CD4-positive, alpha-beta T cell (primary cell): Measurements from ENCODE around the gene RNF141. TPM values are rescaled to one million over a fixed set of nuclear protein-coding genes. Genes with fewer than 3 reads are reported as not detected.

ENCODE experiments used
- ATAC-seq: fragments of 200-7000 bp; cut with Tn5 transposase; one replicate; pipeline ENCODE4 v1.10.0; 2022; ENCODE audit warnings: mild to moderate bottlenecking; ENCODE audit not compliant: poor library complexity
- CTCF ChIA-PET: fragments of 350-600 bp; sonication (Branson Sonifier 250); formaldehyde crosslinking; loops from one replicate; lab custom pipeline; 2021; ENCODE audit warnings: antibody characterized with exemption, inconsistent platforms; lab: Charles Lee
- POLR2A ChIA-PET: fragments of 350-600 bp; sonication (Branson Sonifier 250); formaldehyde crosslinking; loops from one replicate; lab custom pipeline; 2021; ENCODE audit warnings: antibody characterized with exemption, inconsistent platforms; lab: Charles Lee
- DNase-seq, 14 experiments: peaks; one replicate each; pipeline ENCODE4 v3.0.0-alpha.2; 2013 to 2020; ENCODE audit warnings: mixed read lengths in 2 of 14
- H3K27ac ChIP-seq, 2 donors: one replicate each; pipeline versions ENCODE4 v1.5.1 to v1.7.0; 2013; ENCODE audit warnings: low read length in 2 of 2, low read depth in 1 of 2, mild to moderate bottlenecking in 1 of 2
- H3K27me3 ChIP-seq, 2 experiments: 1 replicate in 1 of 2; 2 replicates in 1 of 2; pipeline versions ENCODE4 v1.6.1 to v1.7.0; 2013; ENCODE audit warnings: low read length in 2 of 2, control low read depth in 1 of 2, mild to moderate bottlenecking in 1 of 2, moderate library complexity in 1 of 2; ENCODE audit not compliant: insufficient read depth in 2 of 2, control insufficient read depth in 1 of 2
- H3K36me3 ChIP-seq: one replicate; pipeline ENCODE4 v1.6.1; 2013; ENCODE audit warnings: low read length, control low read depth; ENCODE audit not compliant: insufficient read depth
- H3K4me1 ChIP-seq: one replicate; pipeline ENCODE4 v1.6.1; 2013; ENCODE audit warnings: low read length, control low read depth; ENCODE audit not compliant: insufficient read depth
- H3K4me3 ChIP-seq: one replicate; pipeline ENCODE4 v1.5.1; 2013; ENCODE audit warnings: mild to moderate bottlenecking, low read length, moderate library complexity
- H3K9me3 ChIP-seq, 2 experiments: 1 replicate in 1 of 2; 2 replicates in 1 of 2; pipeline versions ENCODE4 v1.6.1 to v1.7.0; 2013; ENCODE audit warnings: low read length in 2 of 2, mild to moderate bottlenecking in 2 of 2, control low read depth in 1 of 2, moderate library complexity in 1 of 2; ENCODE audit not compliant: control insufficient read depth in 1 of 2, insufficient read depth in 1 of 2
- H3K27ac Mint-ChIP-seq: one replicate; pipeline ENCODE4 v1.8.0; 2020; ENCODE audit warnings: mixed read lengths
- H3K27me3 Mint-ChIP-seq: one replicate; pipeline ENCODE4 v1.8.0; 2021; ENCODE audit warnings: mixed read lengths
- H3K36me3 Mint-ChIP-seq: one replicate; pipeline ENCODE4 v1.8.0; 2021; ENCODE audit warnings: low read depth, mixed read lengths
- H3K4me1 Mint-ChIP-seq: one replicate; pipeline ENCODE4 v1.8.0; 2021; ENCODE audit warnings: low read depth, mixed read lengths
- H3K4me3 Mint-ChIP-seq: one replicate; pipeline ENCODE4 v1.8.0; 2020; ENCODE audit warnings: mild to moderate bottlenecking, mixed read lengths
- H3K9me3 Mint-ChIP-seq: one replicate; pipeline ENCODE4 v1.8.0; 2020; ENCODE audit warnings: mixed read lengths
- intact Hi-C, 2 experiments: fragments of 100-400 bp; cut with DNase I in 1 of 2; cut with micrococcal nuclease in 1 of 2; formaldehyde crosslinking; loops; one replicate each; pipeline versions ENCODE4 v1.15.1 to v1.9.0; 2023 to 2025; cut with DNase I, micrococcal nuclease
- total RNA-seq, 174 experiments: library from RNA in 2 of 174; stranded (reverse) in 2 of 174; gene quantifications; one replicate each; pipeline ENCODE4 v1.2.3 and lab custom pipeline; 2021 to 2026
- TF ChIP-seq, protein P1 (sequence below): fragments of 200-600 bp; IDR thresholded peaks from one replicate; pipeline ENCODE4 v1.8.0; 2022; ENCODE audit warnings: antibody characterized with exemption, mild to moderate bottlenecking

Gene RNF141
- total RNA-seq, 2 experiments from 2014 or later, result 18.0 to 19.0 TPM

GRCh38 chr11:10576035-10576398 is 35.0 kb upstream of the RNF141 start:
- no peaks in the 10 kb centered on the region for H3K36me3 ChIP-seq
- H3K4me3 Mint-ChIP-seq, result no peak overlapping the region
- TF ChIP-seq, protein P1, sequence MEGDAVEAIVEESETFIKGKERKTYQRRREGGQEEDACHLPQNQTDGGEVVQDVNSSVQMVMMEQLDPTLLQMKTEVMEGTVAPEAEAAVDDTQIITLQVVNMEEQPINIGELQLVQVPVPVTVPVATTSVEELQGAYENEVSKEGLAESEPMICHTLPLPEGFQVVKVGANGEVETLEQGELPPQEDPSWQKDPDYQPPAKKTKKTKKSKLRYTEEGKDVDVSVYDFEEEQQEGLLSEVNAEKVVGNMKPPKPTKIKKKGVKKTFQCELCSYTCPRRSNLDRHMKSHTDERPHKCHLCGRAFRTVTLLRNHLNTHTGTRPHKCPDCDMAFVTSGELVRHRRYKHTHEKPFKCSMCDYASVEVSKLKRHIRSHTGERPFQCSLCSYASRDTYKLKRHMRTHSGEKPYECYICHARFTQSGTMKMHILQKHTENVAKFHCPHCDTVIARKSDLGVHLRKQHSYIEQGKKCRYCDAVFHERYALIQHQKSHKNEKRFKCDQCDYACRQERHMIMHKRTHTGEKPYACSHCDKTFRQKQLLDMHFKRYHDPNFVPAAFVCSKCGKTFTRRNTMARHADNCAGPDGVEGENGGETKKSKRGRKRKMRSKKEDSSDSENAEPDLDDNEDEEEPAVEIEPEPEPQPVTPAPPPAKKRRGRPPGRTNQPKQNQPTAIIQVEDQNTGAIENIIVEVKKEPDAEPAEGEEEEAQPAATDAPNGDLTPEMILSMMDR, result no peak
- no peaks in the 10 kb centered on the region for H3K4me1 ChIP-seq
- H3K27me3 ChIP-seq, result peaks cover 0 to 2% of the 10 kb centered on the region in 2 experiments
- intact Hi-C loops, result no loop called here
- H3K27ac Mint-ChIP-seq, result no peak overlapping the region
- H3K27me3 Mint-ChIP-seq, result peaks cover 5% of the 10 kb centered on the region
- ChIA-PET POLR2A (no interaction called here), CTCF (no interaction called here)
- no peak overlapping the region for H3K27ac ChIP-seq
- H3K9me3 Mint-ChIP-seq, result no peaks in the 10 kb centered on the region
- DNase-seq, result no peak
- no peaks in the 10 kb centered on the region for H3K36me3 Mint-ChIP-seq
- no peaks in the 10 kb centered on the region for H3K9me3 ChIP-seq
- no peak for ATAC-seq
- no peaks in the 10 kb centered on the region for H3K4me1 Mint-ChIP-seq
- H3K4me3 ChIP-seq, result no peak overlapping the region

GRCh38 chr11:10575346-10576034 is 34.5 kb upstream of the RNF141 start:
- no peaks in the 10 kb centered on the region for H3K36me3 Mint-ChIP-seq
- TF ChIP-seq, protein P1, result no peak
- H3K9me3 Mint-ChIP-seq, result no peaks in the 10 kb centered on the region

DNA sequence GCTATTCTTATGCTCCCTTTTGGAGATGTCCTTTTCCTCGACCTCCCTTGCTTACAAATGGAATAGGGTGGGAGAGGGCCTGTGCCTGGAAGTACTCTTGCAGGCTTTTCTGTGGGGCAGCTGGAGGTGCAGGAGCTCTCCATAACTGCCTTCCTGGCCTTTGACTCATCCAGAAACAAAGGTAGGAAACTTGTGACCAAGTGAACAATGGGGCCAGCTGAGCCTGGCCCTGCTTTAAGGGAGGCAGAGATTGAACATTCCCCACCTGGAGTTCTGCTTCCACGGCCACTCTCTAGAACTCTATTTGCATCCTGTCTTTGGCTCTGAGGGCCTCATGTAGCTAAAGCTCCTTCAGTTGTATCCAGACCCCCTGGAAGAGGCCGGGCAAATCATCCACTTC is 32.6 kb upstream of the RNF141 start:
- DNase-seq (no peak), ATAC-seq (no peak)
- Histone ChIP-seq H3K27ac (no peak overlapping the region), H3K27me3 (no peaks in the 10 kb centered on the region), H3K36me3 (no peaks in the 10 kb centered on the region), H3K4me1 (no peaks in the 10 kb centered on the region), H3K4me3 (no peak overlapping the region), H3K9me3 (no peaks in the 10 kb centered on the region)
- no peak overlapping the region for H3K27ac Mint-ChIP-seq
- POLR2A ChIA-PET, result interaction anchor here (0.6 kb wide), 1 partner anchor 12 kb away, joined by 4 read pairs; no protein-coding TSS in a partner anchor
- CTCF ChIA-PET, result no interaction called here
- no peaks in the 10 kb centered on the region for H3K4me1 Mint-ChIP-seq
- no peak overlapping the region for H3K4me3 Mint-ChIP-seq
- H3K36me3 Mint-ChIP-seq, result no peaks in the 10 kb centered on the region
- intact Hi-C loops, result no loop called here
- TF ChIP-seq, protein P1, result no peak
- no peaks in the 10 kb centered on the region for H3K9me3 Mint-ChIP-seq
- H3K27me3 Mint-ChIP-seq, result peaks cover 5% of the 10 kb centered on the region

More at GRCh38 chr11:10575346-10576034, 34.5 kb upstream of the RNF141 start:
- intact Hi-C loops, result no loop called here
- no peaks in the 10 kb centered on the region for H3K36me3 ChIP-seq
- DNase-seq (no peak), ATAC-seq (no peak)
- H3K27me3 Mint-ChIP-seq, result peaks cover 5% of the 10 kb centered on the region
- no peaks in the 10 kb centered on the region for H3K4me1 Mint-ChIP-seq
- H3K4me3 Mint-ChIP-seq, result no peak overlapping the region
- ChIA-PET CTCF (no interaction called here), POLR2A (no interaction called here)
- H3K27ac ChIP-seq, result no peak overlapping the region
- no peaks in the 10 kb centered on the region for H3K9me3 ChIP-seq
- no peak overlapping the region for H3K4me3 ChIP-seq
- H3K27ac Mint-ChIP-seq, result no peak overlapping the region
- H3K27me3 ChIP-seq, result peaks cover 0 to 1% of the 10 kb centered on the region in 2 experiments
- H3K4me1 ChIP-seq, result no peaks in the 10 kb centered on the region
